Osteoblast (primary cell): ENCODE results near the gene WDR5. TPM values are rescaled to one million over a fixed set of nuclear protein-coding genes. Genes with fewer than 3 reads are reported as not detected.

Source experiments
- DNase-seq: peaks from one replicate; pipeline ENCODE4 v3.0.0; 2011; ENCODE audit warnings: low spot score, mixed read lengths; ENCODE audit not compliant: insufficient read length; ENCODE audit errors: missing footprints
- H2AFZ ChIP-seq: 2 replicates; pipeline ENCODE4 v1.6.0; 2011; ENCODE audit warnings: mild to moderate bottlenecking, low read length
- H3K27ac ChIP-seq: 2 replicates; pipeline ENCODE4 v1.5.1; 2011; ENCODE audit warnings: mild to moderate bottlenecking, low read depth, low read length, moderate library complexity
- H3K27me3 ChIP-seq: 2 replicates; pipeline ENCODE4 v1.6.0; 2012; ENCODE audit warnings: mild to moderate bottlenecking, control low read depth, inconsistent platforms, low read length, moderate library complexity; ENCODE audit not compliant: insufficient read depth
- H3K36me3 ChIP-seq: 2 replicates; pipeline ENCODE4 v1.5.1; 2011; ENCODE audit warnings: mild to moderate bottlenecking, low read length, control low read depth, moderate library complexity; ENCODE audit not compliant: insufficient read depth
- H3K4me1 ChIP-seq: 2 replicates; pipeline ENCODE4 v1.5.1; 2011; ENCODE audit warnings: mild to moderate bottlenecking, low read length, control low read depth, moderate library complexity; ENCODE audit not compliant: insufficient read depth
- H3K4me2 ChIP-seq: 2 replicates; pipeline ENCODE4 v1.6.0; 2011; ENCODE audit warnings: mild to moderate bottlenecking, low read length; ENCODE audit not compliant: insufficient read depth
- H3K4me3 ChIP-seq: fragments of 200-600 bp; sonication (generic); 3 replicates; pipeline ENCODE4 v1.5.1; 2012; ENCODE audit warnings: mild to moderate bottlenecking, low read length, inconsistent platforms; ENCODE audit not compliant: insufficient read depth
- H3K79me2 ChIP-seq: 2 replicates; pipeline ENCODE4 v1.6.0; 2012; ENCODE audit warnings: mild to moderate bottlenecking, low read length, control low read depth, inconsistent platforms; ENCODE audit not compliant: insufficient read depth
- H3K9me3 ChIP-seq: 2 replicates; pipeline ENCODE4 v1.5.1; 2011; ENCODE audit warnings: low read depth, low read length, control low read depth
- H4K20me1 ChIP-seq: 2 replicates; pipeline ENCODE4 v1.6.0; 2012; ENCODE audit warnings: mild to moderate bottlenecking, low read length, control low read depth; ENCODE audit not compliant: insufficient read depth
- CTCF ChIP-seq: IDR thresholded peaks from 2 replicates; pipeline ENCODE4 v1.5.1; 2011; ENCODE audit warnings: mild to moderate bottlenecking, low read depth, low read length, moderate library complexity; ENCODE audit errors: extremely low read depth
- total RNA-seq: library from RNA; depleted of rRNA; stranded (reverse); fragments of >200 nt; gene quantifications from 2 replicates; pipeline ENCODE4 v1.2.3, GENCODE V29; 2012

The WDR5 gene
- total RNA-seq, 1 donor: 17.4 TPM

GRCh38 chr9:134158753-134159392 lies 23.0 kb downstream of the WDR5 start:
- no peak for DNase-seq
- H4K20me1 ChIP-seq: no peaks in the 10 kb centered on the region
- no peak overlapping the region for H3K4me3 ChIP-seq
- H3K4me1 ChIP-seq: no peaks in the 10 kb centered on the region
- no peaks in the 10 kb centered on the region for H3K9me3 ChIP-seq
- no peaks in the 10 kb centered on the region for H3K79me2 ChIP-seq
- H3K27me3 ChIP-seq: no peaks in the 10 kb centered on the region
- no peak overlapping the region for H2AFZ ChIP-seq
- TF ChIP-seq CTCF: no peak
- peaks cover 50% of the 10 kb centered on the region for H3K36me3 ChIP-seq
- no peak overlapping the region for H3K4me2 ChIP-seq
- no peak overlapping the region for H3K27ac ChIP-seq

GRCh38 chr9:134159566-134160245 lies 23.8 kb downstream of the WDR5 start:
- Histone ChIP-seq H3K4me3 (no peak overlapping the region), H3K36me3 (peaks cover 42% of the 10 kb centered on the region), H3K27ac (no peak overlapping the region), H3K4me1 (no peaks in the 10 kb centered on the region), H4K20me1 (no peaks in the 10 kb centered on the region), H3K79me2 (no peaks in the 10 kb centered on the region), H3K9me3 (no peaks in the 10 kb centered on the region), H2AFZ (no peak overlapping the region), H3K4me2 (no peak overlapping the region), H3K27me3 (no peaks in the 10 kb centered on the region)
- TF ChIP-seq CTCF: no peak
- no peak for DNase-seq

- no peaks in the 10 kb centered on the region for H3K4me1 ChIP-seq
- H3K27ac ChIP-seq: no peak overlapping the region
- H3K4me2 ChIP-seq: no peak overlapping the region
- no peaks in the 10 kb centered on the region for H3K27me3 ChIP-seq
- H4K20me1 ChIP-seq: no peaks in the 10 kb centered on the region
- H3K79me2 ChIP-seq: peaks cover 4% of the 10 kb centered on the region
- no peak overlapping the region for H3K4me3 ChIP-seq
- H3K36me3 ChIP-seq: peaks cover 25% of the 10 kb centered on the region
- no peaks in the 10 kb centered on the region for H3K9me3 ChIP-seq
- H2AFZ ChIP-seq: no peak overlapping the region
- no peak for DNase-seq
- TF ChIP-seq CTCF: no peak
Observed at GRCh38 chr9:134161647-134162046, 25.8 kb downstream of the WDR5 start.

GRCh38 chr9:134162212-134162775 lies 26.4 kb downstream of the WDR5 start:
- Histone ChIP-seq H3K27ac (no peak overlapping the region), H3K4me1 (peaks cover under 1% of the 10 kb centered on the region), H3K4me2 (no peak overlapping the region), H3K4me3 (no peak overlapping the region), H3K9me3 (no peaks in the 10 kb centered on the region), H3K27me3 (no peaks in the 10 kb centered on the region), H2AFZ (no peak overlapping the region), H4K20me1 (no peaks in the 10 kb centered on the region), H3K36me3 (peaks cover 18% of the 10 kb centered on the region), H3K79me2 (peaks cover 4% of the 10 kb centered on the region)
- no peak for DNase-seq
- TF ChIP-seq CTCF: no peak
